SIG-M5 (cell line): ENCODE data around the gene DBN1.
"Not testable (repeated sequence)": the region's sequence is repeated elsewhere in the genome, so short reads cannot be mapped to it uniquely, and the experiment has no call there.

Experiments
- DNase-seq: peaks from one replicate; lab custom pipeline; 2025; lab: John Stamatoyannopoulos, UW

Gene DBN1

DNA sequence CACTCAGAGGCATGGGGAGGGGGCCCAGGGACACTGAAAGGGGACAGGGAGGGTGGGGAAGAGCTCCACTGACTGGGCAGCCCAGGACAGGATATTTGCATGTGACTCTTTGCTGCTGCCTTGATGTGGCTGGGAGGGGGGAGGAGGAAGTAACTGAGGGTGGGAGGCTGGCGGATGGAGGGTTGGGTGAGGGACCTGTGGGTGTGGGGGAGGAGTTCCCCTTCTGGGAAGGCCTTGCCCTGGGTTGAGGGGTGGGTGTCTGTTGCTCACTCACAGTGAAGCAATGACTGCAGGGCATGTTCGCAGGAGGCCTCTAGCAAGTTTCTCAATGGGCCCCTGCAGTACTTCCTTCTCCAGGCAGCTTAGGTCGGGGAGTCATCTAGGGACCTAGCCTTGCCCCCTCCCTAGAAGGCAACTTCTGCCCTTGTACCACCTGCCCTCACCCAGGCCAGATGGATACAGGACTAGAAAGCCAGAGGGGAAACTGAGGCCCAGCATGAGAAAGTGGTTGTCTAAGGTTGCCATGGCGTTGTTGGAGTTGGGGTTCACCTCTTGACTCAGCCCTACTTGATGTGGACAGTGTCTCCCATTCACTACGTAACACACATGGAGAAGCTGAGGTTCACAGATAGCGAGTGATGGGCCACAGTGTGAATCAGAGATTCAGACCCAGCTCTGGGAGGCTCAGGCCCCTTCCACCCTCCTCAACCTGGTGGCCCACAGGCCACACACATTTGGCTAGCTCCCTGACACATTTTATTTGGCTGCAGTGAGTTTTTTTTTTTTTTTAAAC, 44.0 kb downstream of the DBN1 start:
- DNase-seq, result peak; percentile 92

DNA sequence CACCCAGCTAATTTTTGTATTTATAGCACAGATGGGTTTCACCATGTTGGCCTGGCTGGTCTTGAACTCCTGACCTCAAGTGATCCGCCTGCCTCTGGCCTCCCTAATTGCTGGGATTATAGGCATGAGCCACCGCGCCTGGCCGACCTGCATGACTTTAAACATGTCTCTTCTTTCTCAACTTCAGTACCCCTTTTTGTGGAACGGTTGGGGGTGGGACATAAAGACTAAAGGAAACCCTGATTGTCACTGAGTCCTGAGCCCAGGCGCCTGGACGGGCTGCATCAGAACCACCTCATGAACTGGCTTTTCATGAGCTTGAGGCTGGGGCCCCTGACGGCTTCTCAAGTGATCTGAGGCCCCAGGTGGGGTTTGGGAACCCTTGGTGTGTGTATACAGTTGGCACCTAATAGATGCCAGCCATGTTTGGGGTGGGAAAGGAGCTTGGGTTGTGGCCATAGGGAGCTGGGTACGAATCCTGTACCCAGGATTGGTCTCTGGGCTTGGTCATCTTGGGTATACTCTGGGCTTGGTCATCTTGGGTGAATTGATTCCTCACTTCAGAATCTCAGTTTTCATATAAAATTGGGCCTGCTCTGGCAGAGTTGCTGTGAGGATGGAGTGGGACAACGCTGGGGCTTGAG, 44.7 kb downstream of the DBN1 start:
- DNase-seq, result no peak

DNA sequence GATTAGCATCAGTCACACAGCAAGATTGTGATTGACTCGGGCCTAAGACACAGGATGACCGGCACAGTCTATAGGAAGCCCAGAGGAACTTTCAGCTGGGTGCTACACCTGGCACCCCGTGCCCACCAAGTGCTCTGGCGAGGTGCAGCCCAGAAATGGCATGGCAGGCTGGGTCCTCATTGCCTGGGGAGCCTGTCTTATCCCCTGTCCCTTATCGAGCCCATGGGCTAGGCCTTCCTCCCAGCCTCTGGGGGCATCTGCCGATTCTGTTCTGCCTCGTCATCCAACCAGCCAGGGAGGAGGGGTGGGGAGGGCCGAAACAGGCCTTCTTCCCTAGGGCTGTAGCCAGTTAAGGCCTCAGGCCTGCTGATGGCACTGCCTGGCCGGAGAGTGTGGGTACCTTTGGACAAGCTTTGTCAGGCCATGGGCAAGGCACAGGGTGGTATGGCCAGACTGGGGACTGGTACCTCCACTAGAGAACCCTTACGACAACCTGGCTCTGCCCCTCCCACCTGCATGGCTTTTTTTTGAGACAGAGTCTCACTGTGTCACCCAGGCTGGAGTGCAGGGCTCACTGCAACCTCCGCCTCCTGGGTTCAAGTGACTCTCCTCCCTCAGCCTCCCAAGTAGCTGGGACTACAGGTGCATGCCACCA, 45.4 kb downstream of the DBN1 start:
- DNase-seq, result no peak

DNA sequence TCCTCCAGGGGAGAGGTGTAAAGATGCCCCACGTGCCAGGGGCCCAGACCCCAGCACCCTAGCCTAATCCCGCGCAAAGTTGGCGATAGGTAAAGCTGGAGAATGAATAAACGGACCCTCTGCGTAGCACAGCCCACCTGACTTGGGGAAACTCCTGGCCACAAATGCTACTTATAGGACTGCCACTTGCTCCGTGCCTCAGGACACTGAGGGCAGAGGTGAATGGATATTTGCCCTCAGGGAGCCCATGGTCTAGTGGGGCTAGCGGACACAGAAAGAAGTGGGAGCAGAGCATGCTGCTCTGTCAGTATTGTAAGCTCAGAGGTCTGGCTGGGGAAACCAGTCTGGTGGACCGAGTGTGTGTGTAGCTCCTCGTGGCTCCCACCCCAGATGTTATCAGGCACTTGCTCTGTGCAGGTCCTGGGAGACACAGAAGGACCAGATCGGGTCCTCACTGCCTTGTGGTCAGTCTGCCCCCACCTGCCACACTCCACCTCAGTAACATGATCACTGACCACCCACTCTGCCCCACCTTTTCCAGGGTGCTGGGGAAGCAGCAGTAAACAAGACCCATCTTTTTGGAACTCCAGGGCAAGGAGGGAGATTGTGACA, 46.1 kb downstream of the DBN1 start:
- no peak for DNase-seq

DNA sequence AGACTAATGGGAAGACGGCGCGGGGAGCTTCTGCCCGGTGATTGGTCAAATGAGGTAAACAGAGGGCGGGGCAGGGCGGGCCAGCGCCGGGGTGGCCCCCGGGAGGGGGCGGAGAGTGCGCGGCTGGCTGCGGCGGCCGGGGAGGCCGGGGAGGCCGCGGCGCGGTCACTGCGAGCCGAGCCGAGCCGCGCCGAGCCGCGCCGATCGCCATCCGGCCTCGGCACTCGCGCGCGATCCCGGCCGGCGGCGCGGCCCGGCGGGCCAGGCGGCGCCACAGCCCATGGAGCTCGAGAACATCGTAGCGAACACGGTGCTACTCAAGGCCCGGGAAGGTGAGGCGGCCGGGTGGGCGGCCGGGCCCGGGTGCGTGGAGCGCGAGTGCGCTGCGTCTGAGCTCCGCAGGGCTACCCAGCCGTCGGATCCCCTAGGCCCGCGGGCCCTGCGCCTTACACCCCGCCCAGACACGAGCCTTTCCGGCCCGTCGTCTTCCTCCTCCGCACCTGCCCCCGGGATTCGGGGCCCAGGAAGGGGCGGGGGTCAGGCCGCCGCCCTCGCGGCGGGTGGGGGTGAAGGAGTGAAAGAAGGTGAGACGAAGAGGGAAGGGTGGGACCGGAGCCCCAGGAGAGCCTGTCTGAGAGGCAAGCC, 46.7 kb downstream of the DBN1 start, which contains the start of gene GRK6:
Gene GRK6, plus strand, starts transcription at position 111 of the 645 bp plus-strand sequence. Its CDS starts 170 bp downstream, at position 281.
- no peak for DNase-seq

DNA sequence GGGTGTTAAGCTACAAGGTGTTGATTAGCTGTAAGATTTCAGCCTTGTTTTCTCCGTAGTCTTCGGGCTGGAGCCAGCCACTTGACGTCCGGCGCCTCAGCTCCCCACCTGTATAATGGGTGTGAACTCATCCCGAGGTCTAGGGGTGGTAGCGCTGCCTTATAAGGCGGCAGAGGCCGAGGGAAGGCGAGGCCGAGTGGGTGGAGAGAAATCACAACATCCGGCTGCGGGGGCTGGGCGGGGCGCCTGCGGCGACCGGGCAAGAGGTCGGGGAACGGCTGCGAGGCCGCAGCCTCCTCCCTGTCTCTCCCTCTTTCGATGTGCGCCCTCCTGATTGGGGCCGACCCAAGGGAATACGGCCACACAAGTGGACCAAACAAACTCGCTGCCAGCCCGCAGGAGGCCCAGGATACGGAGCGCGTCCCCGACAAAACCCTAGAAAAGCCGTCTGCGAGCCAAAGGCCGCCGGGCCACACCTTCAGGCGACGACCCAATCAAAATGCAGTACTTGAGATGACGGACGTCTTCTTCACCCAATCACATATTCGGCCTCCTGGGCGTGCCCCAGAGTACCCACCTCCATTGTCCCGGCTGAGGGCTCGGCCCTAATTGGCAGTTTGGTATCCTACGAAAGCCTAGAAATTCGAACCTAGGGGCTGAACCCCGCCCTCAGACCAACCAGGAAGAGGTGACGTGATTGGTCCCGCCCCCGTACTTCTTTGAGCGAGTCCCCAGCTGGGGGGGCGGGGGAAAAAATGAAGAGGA, 47.5 kb downstream of the DBN1 start:
- DNase-seq, result peak; percentile 99

DNA sequence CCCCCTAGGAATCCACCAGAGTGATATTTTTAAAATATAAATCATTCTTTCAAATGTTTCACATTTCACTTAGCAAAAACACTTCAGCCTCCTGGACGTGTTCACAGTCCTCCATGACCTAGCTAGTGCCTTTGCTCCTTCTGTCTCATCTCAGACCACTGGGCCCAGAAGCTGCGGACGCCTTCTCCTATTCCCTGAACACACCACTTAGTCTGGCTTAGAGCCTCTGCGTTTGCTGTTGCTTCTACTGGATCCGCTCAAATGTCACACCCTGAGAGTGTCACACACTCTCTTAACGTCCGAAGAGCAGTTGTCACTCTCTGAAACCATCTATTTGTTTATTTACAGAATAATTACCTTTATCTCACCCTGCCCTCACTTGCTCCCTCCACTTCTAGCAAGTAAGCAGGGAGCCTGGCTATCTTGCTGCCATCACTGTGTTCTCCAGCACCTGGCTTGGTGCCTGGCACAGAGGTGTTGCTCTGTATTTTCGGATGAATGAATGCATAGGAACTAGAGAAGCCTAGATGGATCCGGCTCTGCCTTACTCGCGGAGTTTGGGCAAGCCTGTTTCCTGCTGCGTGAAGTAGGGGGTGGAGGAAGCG, 48.1 kb downstream of the DBN1 start:
- DNase-seq, result no peak

DNA sequence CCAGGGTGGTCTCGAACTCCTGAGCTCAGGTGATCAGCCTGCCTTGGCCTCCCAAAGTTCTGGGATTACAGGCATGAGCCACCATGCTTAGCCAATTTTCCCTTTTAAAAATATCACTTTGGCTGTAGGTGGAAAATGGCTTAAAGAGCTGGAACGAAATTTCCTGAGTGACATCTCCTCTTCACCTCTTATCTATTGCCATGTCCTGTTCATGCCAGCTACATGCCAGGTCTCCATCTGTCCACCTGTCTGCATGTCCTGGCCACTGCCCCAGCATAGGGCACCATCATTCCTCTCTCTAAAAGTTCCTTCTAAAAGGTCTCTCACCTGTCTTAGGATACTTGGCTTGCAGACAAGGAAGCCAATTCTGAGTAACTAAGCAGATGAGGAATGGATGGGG, 49.8 kb downstream of the DBN1 start:
- DNase-seq, result no peak

DNA sequence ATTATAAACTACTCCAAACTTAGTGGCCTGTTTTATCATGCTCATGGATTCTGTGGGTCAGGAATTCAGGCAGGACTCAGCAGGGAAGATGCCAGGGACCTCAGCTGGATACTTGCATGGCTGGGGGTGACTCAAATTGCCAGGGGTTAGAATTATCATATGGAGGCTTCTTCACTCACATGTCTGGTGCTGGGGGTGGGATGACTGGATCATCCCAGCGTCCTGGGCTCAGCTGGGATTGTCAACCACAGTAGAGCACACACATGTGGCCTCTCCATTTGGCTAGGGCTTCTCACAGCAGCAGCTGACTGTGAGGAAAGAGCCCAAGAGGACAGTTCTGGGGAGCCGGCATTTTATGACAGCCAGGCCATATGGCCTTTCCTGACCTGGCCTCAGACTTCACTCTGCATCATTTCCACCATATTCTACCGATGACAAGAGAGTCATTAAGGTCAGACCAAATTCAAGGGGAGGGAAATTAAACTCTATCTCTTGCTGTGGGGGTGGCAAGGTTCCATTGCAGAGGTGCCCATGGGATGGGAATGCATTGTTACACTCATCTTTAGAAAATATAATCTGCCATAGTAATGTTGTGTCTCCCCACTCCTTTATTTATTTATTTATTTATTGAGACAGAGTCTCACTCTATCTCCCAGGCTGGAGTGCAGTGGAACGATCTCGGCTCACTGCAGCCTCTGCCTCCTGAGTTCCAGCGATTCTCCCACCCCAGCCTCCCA, 52.2 kb downstream of the DBN1 start:
- no peak for DNase-seq

DNA sequence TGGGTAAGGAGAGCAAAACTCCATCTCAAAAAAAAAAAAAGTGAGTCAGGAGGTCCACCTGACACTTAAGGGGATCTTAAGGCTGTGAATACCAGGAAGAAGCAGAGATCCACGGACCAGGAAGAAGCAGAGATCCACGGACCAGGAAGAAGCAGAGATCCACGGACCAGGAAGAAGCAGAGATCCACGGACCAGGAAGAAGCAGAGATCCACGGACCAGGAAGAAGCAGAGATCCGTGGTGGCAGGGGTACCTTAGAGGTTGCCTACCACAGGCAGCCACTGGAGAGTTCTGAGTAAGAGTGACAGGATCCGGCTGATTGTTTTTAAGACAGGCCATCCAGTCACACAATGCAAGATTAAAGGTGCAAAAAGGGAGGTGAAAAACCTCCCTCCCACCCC, 53.0 kb downstream of the DBN1 start:
- DNase-seq, result not testable (repeated sequence)

DNA sequence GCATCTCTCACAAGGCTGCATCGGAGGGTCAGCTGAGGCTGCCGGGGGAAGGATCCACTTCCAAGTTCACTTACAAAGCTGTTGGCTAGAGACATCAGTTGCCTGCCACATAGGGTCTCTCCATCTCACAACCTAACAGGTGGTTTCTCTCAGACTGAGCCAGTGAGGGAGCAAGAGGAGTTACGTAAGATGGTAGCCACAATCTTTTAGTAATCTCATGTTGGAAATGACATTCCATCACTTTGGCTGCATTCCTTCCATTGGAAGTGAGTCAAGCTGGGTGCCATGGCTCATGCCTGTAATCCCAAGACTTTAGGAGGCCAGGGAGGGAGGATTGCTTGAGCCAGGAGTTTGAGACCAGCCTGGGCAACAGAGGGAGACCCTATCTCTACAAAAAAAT, 54.4 kb downstream of the DBN1 start:
- no peak for DNase-seq

DNA sequence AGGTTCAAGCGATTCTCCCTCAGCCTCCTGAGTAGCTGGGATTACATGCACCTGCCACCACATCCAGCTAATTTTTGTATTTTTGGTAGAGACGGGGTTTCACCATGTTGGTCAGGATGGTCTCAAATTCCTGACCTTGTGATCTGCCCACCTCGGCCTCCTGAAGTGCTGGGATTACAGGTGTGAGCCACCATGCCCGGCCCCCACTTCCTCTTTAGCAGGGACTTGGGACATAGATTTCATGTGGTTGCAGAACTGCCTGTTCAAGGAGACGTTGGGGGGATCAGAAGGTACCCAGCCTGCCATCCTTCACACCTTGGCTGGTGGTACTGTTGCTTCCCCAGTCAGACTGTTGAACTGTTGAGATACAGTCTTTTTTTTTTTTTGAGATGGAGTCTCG, 56.4 kb downstream of the DBN1 start:
- not testable (repeated sequence) for DNase-seq

DNA sequence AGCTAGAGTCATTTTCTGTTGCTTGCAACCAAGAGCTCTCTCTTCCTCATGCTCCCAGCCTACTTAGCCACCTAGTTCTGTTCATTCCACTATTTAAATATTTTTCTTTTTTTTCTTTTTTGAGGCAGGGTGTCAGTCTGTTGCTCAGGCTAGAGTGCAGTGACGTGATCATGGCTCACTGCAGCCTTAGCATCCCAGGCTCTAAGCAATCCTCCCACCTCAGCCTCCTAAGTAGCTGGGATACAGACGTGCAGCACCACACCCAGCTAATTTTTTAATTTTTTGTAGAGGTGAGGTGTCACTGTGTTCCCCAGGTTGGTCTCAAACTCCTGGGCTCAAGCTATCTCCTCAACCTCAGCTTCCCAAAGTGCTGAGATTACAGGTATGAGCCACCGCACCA, 59.0 kb downstream of the DBN1 start:
- no peak for DNase-seq

DNA sequence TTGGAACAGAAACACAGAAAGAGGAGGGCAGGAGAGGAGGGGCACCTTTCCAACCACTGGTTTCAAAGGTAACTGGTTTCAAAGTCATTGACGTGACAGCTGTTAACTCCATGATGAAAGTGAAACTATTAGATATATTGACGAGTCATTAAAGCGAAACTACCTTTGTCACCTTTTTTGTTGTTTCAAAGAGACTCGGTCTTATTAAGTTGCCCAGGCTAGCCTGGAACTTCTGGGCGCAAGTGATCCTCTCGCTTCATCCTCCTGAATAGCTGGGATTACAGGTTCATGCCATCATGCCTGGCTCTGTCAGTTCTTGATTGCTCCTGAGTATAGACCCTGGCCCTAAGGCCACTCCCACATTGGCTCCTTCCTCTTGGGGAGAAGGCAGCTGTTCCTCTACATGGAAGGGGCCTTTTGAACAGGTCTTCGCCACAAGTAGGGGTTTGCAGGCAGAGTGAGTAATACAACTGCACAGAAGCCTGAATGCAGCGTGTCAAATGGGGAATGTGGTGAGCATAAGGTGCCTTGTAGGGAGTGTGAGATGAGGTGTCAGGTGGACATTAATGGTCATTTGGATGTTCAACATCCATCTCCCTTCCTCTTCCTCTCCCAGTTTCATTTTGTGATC, 60.7 kb downstream of the DBN1 start:
- no peak for DNase-seq

DNA sequence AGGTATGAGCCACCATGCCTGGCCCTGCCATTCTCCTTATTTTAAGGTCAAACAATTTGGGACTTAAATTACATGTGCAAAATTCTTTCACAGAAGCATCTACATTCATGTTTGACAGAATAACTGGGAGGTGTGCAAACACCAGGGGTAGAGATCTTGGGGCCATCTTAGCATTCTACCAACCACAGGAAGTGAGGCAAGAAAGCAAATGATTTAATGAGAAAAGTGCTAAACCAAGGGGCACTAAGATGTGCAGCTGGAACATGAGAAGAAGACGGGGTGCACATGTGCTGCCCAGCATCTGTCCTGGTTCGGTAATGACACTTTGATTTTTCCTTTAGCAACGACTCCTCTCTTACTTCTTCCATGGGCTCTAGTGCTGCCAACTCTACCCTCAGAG, 62.9 kb downstream of the DBN1 start:
- DNase-seq, result no peak

DNA sequence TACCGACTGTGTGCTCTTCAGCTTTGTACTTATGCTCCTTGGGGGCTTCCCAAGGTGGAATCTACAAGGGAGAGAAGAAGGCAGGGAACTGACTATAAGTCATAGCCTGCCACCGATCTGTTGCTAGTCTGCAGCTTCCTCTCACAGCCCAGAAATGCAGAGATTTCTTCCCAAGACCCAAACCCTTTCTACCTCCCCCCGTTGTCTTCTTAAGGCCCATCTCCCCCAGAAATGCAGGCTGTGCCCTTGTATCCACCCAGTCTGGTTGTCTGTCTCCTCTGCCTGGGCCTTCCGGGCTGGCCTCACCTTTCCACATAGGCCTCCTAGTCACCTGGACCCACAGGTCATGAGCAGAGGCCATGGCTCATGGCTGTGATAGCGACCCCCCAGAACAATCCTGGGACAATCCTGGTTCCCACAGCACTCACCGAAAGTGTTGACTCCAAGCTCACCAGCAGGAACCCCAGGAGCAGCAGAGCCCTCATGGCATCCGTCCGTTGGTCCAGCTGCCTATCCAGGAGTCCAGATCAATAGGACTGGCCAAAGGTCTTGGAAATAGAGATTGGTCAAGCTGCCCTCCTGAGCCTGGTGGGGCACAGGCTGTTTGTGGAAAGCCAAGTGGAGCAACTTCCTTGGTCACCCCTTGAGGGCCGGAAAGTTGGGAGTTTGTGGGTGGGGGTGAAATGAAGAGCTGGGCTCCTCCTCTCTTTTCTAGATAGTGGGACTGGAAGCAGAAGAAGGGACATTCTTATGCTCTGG, 64.2 kb downstream of the DBN1 start, which contains the start of gene F12:
Gene F12, minus strand, starts transcription at position 522 of the 759 bp plus-strand sequence. Its CDS starts 37 bp downstream, at position 485.
- DNase-seq, result no peak
